Right forelimb (tissue), 1 donor: Measurements from ENCODE around the gene KLHDC9.
"Not testable (repeated sequence)": the region's sequence is repeated elsewhere in the genome, so short reads cannot be mapped to it uniquely, and the experiment has no call there.

Source experiments
- DNase-seq: peaks from one replicate; pipeline ENCODE4 v3.0.0-alpha.2; 2018

KLHDC9 gene

DNA sequence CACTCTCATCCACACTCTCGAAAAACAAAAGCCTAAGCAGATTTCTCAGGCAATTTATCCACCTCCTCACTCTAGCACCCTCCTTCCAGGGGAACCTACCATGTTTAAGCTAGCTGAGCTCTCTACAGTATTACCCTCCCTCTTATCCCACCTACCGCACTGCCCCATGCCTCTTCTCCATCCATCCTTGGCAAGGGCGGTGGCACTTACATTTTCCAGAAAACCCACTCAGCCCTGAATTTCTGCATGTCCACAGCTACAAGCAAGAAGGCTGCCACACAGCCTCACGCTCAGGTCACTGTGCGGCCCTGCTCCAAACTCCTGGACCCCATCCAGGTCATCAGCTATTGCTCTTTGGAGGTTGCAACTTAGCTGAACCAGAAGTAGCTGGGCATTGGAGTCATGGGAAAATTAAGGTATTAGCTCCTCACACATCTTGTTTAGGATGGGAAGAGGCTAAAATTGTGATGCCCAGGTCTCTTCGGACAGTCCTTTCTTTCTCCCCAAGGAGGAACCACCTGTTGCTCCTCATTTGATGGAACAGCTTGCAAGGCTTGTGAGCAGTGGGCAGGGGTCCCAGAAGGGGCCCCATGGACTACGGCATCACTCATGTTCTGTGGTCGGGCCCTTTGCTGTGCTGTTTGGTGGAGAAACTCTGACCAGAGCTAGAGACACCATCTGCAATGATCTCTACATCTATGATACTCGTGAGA is 1.1 kb downstream of the KLHDC9 start:
- no peak for DNase-seq

DNA sequence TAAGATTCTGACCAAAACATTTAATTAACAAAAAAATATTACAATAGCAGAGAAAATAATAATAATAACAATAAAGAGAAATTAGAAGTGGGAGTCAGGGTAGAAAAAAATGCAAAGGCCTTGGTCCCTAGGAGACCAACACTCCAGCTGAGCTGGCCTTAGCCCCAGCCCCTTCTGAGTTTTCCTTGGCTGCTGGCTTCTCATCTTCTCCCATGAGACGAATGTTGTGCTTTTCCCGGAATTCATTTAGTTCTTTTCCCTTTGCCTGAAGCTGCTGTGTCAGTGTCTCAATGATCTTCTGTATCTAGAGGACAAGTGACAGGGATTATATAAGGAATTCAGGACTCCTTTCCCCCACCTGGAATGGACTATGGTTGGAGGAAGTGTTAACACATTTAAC is 2.4 kb downstream of the KLHDC9 start:
- DNase-seq: no peak

DNA sequence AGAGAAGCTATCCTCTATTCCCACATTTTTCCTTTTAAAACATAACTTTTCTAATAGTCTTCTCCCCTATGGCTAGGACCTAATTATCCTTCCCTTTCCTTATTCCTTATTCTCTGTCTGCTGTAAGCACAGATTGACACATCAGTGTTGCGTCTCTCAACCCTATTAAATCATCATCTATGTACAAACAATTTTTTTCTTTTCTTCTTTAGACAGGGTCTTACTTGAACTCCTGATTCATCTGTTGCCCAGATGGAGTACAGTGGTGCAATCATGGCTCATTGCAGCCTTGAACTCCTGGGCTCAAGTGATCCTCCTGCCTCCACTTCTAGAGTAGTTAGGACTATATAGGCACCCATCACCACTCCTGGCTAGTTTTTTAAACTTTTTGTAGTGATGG is 8.3 kb downstream of the KLHDC9 start:
- DNase-seq: no peak

DNA sequence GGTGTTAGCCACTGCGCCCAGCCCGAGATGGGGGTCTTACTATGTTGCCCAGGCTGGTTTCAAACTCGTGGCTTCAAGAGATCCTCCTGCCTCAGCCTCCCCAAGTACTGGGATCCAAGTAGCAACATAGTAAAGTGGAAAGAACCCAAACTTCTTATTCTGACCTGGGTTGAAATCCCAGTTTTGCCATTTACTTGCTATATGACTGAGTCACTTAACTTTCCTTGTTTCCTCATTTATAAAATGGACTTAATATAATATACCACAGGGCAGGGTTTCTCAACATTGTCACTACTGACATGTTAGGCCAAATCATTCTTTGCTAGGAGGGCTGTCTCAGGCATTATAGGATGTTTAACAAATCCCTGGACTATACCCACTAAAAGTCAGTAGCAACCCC is 13.0 kb downstream of the KLHDC9 start:
- no peak for DNase-seq

DNA sequence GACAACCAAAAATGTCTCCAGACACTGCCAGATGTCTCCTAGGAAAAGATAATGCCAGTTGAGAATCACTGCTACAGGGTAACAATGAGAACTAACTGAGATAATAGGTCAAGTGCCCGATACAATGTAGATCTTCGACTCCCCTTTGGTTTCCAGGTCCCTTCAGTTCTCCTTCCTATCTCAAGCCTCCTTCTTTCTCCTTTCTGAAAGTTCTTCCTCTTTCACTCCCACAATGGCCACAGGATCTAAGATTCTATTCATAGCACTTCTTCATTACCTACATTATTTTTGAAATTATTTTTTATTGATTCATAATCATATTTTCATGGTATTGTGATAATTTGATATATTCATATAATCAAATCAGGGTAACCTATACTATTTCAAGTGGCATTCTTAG is 13.4 kb downstream of the KLHDC9 start:
- DNase-seq: no peak

DNA sequence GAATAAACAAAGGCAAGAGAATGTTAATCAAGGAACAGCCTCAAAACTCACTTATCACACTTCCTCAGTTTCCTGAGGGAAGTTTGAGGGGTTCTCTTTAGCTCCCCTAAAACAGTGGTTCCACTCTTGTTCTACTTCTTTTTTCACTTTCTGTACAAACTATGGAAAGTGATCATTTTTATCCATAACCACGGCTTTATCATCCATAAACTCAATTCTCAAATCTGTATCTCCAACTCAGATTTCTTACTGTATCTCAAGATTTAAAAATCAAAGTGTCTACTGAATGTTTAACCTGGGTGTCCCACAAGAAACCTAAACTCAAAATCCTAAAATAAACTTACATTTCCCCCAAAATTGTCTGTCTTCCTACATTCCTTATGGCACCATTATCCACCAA is 15.8 kb downstream of the KLHDC9 start:
- DNase-seq: no peak

DNA sequence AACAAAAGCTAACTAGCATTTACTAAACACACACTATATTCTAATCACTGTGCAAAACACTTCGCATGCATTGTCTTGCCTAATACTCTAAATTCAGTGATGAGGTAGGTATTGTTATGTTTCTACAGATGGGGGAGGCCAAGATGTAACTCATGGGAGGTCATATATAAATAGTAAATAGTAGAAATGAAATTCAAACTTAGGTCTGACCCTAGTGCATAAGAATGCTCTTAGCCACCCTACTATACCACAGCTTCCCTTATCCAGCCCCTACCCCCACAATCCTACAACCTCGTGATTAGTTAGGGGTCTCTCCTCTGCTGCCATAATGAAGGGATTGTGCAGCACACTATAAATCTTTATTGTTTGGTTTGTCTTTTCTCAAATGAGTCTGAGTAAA is 16.4 kb downstream of the KLHDC9 start:
- DNase-seq: no peak

DNA sequence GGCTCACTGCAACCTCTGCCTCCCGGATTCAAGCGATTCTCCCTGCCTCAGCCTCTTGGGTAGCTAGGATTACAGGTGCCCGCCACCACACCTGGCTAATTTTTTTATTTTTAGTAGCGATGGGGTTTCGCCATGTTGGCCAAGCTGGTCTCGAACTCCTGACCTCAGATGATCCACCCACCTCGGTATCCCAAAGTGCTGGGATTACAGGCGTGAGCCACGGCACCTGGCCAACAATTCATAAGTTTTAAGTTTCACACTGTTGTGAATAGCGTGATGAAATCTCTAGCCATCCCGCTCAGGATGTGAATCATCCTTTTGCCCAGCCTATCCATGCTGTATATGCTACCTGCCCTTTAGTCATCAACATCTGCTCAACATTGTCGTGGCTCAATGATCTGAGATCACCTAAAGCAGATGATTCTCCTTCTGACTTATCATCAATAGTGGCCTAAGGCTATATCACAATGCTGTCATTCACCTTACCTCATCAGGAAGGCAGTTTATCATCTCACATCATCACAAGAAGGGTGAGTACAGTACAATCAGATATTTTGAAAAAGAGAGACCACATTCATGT is 17.1 kb downstream of the KLHDC9 start:
- no peak for DNase-seq

DNA sequence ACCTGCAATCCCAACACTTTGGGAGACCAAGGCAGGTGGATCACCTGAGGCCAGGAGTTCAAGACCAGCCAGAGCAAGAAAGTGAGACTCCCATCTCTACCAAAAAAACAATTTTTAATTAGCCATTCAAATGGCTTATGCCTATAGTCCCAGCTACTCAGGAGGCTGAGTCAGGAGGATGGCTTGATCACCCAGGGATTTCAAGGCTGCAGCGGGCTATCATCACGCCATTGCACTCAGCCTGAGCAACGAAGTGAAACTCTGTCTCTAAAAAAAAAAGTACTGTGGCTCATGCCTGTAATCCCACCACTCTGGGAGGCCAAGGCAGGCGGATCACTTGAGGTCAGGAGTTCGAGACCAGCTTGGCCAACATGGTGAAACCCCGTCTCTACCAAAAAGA is 17.8 kb downstream of the KLHDC9 start:
- not testable (repeated sequence) for DNase-seq

DNA sequence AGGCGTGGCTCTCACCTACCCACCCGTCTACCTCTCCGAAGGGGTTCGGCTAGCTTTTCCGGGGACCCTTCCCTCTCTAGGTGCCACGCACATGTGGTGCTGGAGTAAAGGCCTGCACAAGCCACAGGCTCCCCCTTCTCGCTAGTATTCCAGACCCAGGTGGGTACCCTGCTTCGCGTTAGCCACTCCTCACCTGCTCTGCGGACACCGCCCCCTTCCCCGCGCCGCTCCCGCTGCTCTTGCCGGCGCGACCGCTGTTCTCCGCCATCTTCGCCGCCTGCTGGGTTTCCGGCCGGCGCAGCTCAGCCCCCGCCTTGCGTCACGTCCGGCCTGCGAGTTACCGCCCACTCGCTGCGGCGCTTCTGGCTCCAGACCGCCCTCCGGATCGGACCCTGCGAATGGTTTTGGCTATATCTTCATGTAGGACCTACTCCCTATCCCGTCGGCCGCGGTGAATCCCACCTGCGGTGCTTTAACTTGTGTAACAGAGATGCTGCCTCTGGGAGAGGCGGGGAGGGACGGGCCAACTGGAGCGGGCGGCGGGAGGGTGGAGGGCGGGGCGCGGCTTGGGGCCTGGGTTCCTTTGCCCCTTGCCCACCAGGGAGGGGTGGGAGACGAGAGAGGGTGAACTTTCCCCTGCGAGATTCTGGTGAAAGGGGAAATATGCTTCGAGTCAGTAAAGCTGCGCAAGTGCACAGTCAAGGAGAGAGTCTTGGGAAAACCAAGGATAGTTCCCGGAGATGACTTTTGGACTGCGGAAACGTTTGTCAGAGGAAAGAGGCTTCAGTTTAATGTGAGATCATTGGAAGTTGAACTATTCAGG is 19.8 kb downstream of the KLHDC9 start, which contains the start of the genes NIT1 and PFDN2:
Gene NIT1 (plus strand): TSS at position 347 of the 823 bp plus-strand sequence. CDS start 72 bp downstream, at position 419.
Gene PFDN2 (minus strand): TSS at position 279 of the 823 bp plus-strand sequence. CDS start 11 bp downstream, at position 268.
- peak; percentile 94 for DNase-seq

DNA sequence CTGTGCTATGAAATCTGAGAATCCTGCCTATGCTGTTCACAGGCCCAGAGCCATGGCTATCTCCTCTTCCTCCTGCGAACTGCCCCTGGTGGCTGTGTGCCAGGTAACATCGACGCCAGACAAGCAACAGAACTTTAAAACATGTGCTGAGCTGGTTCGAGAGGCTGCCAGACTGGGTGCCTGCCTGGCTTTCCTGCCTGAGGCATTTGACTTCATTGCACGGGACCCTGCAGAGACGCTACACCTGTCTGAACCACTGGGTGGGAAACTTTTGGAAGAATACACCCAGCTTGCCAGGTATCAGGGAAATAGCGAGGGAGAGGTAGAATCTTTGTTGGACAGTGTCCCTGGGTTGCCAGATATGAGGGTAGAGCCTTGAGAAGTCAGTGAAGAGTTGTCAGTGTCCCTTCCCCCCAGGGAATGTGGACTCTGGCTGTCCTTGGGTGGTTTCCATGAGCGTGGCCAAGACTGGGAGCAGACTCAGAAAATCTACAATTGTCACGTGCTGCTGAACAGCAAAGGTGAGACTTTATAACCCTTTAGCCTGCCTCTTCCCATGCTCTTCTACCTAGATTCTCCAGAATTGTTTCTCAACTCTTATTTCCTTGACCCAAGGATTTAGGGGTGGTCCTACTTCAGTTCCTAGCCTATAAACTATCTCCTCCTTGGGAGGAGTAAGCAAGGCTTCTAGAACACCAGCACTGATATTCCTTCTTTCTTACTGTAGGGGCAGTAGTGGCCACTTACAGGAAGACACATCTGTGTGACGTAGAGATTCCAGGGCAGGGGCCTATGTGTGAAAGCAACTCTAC is 21.1 kb downstream of the KLHDC9 start:
- no peak for DNase-seq

DNA sequence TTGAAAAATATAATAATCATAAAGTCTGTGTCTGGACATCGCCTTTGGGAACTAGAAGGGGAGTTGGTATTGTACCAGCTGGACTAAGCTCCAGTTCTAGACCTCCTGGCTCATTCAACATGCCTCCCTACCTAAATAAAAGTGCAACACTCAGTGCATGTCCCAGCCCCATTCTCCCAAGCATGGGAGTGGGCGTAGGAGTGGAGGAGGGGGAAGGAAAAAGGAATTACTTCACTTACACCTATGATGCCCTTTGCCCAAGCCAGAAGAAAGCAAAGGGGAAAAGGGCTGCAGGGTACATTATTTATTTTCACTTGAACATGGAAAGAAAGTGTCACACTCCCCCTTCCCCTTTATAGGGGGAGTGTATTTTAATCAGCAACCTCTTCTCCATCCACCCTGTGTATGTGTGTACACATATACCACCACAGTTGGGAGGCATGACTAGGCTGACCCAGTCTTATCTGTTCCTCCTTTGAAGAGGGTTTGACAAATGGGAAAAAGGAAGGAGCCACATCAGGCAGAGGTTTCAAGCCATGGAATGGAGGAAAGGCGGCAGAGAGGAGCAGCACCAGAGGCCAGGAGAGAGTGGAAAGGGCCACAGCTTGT is 23.0 kb downstream of the KLHDC9 start:
- no peak for DNase-seq

DNA sequence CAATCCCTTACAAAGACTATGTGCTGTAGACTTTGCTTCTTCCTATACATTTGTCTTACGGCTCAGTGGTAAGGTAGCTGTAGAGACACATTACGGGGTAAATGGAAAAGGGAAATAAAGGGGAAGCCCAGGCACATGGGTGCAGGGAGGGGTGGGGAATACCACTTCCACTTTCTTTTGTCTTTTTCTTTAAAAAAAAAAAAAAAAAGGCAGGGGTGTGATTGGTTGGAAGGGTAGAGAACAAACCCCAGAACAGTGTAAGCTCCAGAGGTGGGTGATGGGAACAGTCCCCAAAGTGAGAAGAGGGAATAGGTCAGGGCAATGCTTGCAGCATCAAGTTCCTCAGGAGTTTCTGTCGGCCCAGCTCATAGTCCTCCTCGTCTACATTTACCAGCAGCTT is 23.7 kb downstream of the KLHDC9 start:
- no peak for DNase-seq

DNA sequence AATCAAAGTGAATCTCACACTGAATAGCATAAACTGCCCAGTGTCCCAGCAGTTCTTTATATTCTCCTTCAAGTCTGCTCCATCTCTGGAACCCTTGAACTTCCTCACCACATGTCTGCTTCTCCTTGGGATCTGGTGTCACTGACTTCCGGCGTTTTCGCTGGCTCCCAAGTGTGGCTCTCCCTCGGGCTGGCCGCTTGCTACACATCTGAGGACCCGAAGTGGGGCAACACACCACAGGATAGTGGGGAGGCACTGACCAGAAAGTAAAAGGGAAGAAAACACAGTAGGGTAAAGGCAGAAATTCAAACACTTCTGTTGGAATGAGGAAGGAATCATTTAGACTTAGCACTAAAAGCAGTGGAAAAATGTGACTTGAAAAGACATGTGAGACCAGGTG is 24.8 kb downstream of the KLHDC9 start:
- DNase-seq: no peak

DNA sequence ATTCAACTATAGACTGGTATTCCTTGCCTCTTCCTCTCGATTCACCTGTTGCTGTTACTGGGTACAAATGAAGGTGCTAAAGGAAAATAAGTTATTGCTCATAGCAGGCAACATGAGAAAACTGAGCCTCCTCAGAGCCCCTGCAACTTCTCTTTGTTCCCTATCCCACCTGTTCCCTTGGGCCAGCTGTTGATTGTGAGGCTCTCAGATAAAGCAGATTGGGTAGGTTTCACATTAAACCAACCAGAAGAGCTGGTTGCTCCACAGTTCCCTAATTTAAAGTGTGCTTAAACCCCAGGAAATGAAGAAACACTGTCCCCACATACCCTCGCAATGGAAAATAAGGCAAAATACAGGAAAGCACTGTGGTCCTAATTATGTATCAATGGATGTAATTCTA is 29.5 kb downstream of the KLHDC9 start:
- DNase-seq: no peak

DNA sequence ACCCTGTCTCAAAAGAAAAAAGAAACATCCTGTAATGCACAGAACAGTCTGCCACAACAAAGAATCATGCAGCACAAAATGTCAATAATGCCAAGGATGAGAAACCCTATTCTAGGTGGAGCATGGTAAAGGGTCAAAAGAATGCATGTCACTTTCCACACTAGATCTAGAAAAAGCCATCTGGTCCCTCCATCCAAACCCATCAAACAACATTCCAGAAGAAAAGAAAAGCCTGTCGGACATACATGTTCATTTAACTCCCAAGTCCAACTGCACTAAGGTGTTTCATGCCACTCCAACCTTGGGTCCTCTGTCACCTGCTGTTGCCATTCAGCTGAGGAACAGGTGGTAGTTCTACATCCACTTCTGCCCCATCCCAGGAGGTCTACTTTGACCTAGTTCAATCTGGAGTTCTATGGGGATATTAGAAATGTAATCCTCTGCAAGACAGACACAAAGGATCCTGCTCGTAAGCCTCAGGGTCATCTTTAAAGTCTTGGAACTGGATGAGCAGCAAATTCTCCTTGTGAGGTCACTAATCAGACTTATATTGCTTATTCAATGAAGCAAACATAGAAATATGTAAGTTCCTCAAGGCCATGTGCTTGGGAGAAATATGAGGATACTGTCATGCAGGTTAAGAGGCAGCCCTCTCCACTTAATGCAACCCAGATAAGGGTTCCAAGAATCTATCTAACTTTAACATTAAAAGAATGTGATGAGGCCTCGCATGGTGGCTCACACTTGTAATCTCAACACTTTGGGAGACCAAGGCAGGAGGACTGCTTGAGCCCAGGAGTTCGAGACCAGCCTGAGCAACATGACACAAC is 30.6 kb downstream of the KLHDC9 start:
- no peak for DNase-seq

DNA sequence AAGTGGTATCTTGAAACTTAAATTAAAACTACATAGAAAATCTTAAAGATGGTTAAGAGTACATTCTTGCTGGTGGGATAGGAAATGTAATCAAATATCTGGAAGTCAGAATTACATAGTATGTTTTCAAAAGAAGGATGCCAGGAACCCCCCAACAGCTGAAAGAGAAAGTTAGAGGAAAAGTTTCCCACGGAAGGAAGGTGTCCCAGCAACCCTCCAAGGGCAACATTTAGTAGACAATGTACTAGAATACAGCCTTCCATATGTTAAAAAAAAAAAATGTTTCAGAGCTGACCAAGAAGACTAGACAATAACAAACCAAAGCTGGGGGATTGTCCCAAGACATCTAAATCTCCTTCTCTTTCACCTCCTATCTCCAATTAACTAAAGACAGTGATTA is 32.1 kb downstream of the KLHDC9 start:
- no peak for DNase-seq

DNA sequence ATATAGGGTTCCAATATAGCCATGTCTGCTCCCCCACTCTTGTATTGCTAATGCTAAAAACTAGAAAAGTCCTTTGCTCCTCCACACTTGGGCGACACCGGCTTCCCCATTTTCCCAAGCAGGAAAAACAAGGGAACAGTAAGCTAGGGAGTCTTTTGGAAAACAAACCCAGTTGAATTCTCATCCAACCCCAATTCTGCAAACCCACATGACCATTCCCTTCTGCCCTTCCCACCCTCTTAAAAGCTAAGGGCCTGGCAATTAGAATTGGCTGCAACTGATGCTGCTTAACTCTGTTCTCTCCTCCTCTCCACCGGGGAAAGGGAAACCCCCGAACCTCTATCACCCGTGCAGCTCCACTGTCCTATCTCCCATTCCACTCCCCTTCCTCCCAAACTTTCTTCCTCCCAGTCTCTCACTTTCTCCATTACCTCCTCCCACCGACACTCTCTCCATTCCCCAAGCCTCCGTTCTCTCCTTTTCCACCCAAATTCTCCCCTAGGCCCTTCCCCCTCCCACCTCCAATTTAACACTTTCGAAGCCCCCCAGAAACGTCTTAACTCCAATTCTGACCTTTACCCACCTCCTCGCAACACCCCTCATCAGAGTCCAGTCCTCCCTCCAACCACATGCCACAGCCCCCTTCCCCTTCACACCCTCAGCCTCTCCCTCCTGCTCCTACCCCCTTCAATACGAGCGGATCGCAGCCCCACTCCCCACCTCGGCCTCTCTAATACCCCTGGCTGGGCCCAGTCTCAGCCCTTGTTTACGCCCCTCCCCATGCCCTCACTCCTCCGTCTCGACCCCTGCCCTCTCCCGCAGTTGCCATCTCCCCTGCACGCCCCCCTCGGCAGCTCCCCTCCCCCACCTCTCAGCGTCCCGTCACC is 33.6 kb downstream of the KLHDC9 start:
- no peak for DNase-seq

DNA sequence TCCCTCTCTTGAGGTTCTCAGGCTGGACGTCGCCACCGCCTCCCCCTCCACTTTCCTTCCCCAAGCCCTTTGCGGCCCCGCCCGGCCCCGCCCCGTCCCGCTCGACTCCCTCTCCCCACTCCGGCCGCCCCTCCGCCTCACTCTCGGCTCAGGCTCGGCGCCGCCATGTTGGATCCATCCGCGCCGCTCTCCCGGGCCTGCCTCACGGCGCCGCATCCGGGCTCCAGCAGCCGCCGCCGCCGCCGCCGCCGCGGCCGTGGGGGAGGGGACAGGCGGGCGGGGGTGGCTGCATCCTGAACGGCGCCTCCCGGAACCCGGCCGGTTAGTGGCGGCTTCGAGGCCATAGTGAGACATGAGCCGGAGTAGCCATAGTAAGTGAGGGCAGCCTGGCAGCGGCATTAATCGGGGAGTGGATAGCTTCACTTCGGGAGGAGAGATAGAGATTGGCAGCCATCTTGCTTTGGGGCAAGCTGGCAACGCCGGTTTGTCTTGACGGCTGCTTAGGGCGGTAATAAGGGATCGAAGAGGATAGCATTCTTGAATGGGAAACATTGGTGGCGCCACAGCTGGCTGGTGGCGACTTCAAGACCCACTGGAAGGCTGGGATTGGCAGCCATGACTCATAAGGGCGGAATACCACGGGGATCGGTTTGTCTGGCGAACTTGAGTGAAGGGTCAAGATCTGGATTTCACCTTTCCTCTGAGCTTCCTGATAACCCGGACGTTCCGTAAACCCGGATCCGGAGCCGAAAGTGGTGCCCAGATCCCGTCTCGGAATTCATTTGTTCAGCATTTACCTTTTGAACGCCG is 34.5 kb downstream of the KLHDC9 start, which contains the start of gene DEDD:
Gene DEDD (minus strand): TSS at position 258 of the 810 bp plus-strand sequence. CDS start 8,205 bp downstream, outside the sequence.
- DNase-seq: peak; percentile 97
